T-cell (primary cell): ENCODE data around the gene RAP1GAP. TPM values are rescaled to one million over a fixed set of nuclear protein-coding genes. Genes with fewer than 3 reads are reported as not detected.

Experiments
- ATAC-seq, 4 experiments: fragments of 200-7000 bp in 3 of 4; fragments of 150-1000 bp in 1 of 4; cut with Tn5 transposase; replicated peaks in 1 of 4; 1 replicate in 3 of 4; 2 replicates in 1 of 4; pipeline ENCODE4 v1.10.0; 2021; ENCODE audit warnings: moderate library complexity in 3 of 4, mild to moderate bottlenecking in 2 of 4, moderate number of reproducible peaks in 1 of 4
- CTCF ChIA-PET, 2 donors: fragments of 300-600 bp; sonication (Branson Sonifier 250); formaldehyde crosslinking; loops; one replicate each; lab custom pipeline; 2022; ENCODE audit warnings: antibody characterized with exemption in 2 of 2; lab: Charles Lee
- POLR2A ChIA-PET, 2 donors: fragments of 300-600 bp; sonication (Branson Sonifier 250); formaldehyde crosslinking; loops; one replicate each; lab custom pipeline; 2022; ENCODE audit warnings: antibody characterized with exemption in 2 of 2; lab: Charles Lee
- DNase-seq, 35 experiments: peaks; one replicate each; pipeline versions ENCODE4 v3.0.0 to v3.0.0-alpha.2; 2013 to 2023
- H3K27ac ChIP-seq: one replicate; pipeline ENCODE4 v1.5.1; 2013; ENCODE audit warnings: low read length
- H3K27me3 ChIP-seq, 2 experiments: replicated peaks in 1 of 2; 1 replicate in 1 of 2; 2 replicates in 1 of 2; pipeline versions ENCODE4 v1.6.1 to v1.7.0; 2013; ENCODE audit warnings: low read length in 1 of 2, mixed read lengths in 1 of 2; ENCODE audit not compliant: control insufficient read depth in 2 of 2, insufficient read depth in 2 of 2; ENCODE audit errors: extremely low read depth in 1 of 2
- H3K36me3 ChIP-seq, 2 donors: 1 replicate in 1 of 2; 2 replicates in 1 of 2; pipeline versions ENCODE4 v1.6.1 to v1.7.0; 2013; ENCODE audit warnings: low read length in 1 of 2; ENCODE audit not compliant: control insufficient read depth in 2 of 2, insufficient read depth in 1 of 2; ENCODE audit errors: extremely low read depth in 1 of 2
- H3K4me1 ChIP-seq, 2 experiments: 1 replicate in 1 of 2; 2 replicates in 1 of 2; pipeline versions ENCODE4 v1.6.1 to v1.7.0; 2013; ENCODE audit warnings: low read length in 2 of 2, mixed read lengths in 1 of 2; ENCODE audit not compliant: insufficient read depth in 2 of 2, control insufficient read depth in 1 of 2; ENCODE audit errors: extremely low read depth in 1 of 2
- H3K4me3 ChIP-seq, 2 donors: 1 replicate in 1 of 2; 2 replicates in 1 of 2; pipeline versions ENCODE4 v1.5.1 to v1.7.0; 2013; ENCODE audit warnings: mild to moderate bottlenecking in 2 of 2, low read length in 1 of 2, moderate library complexity in 1 of 2; ENCODE audit not compliant: control insufficient read depth in 1 of 2; ENCODE audit errors: extremely low read depth in 1 of 2
- H3K9me3 ChIP-seq: 2 replicates; pipeline ENCODE4 v1.7.0; 2013
- H3K27ac Mint-ChIP-seq, 2 donors: one replicate each; pipeline ENCODE4 v1.8.0; 2020 to 2021; ENCODE audit warnings: mild to moderate bottlenecking in 2 of 2, mixed read lengths in 2 of 2
- H3K27me3 Mint-ChIP-seq, 2 donors: one replicate each; pipeline ENCODE4 v1.8.0; 2021 to 2022; ENCODE audit warnings: mixed read lengths in 2 of 2
- H3K36me3 Mint-ChIP-seq: one replicate; pipeline ENCODE4 v1.8.0; 2021; ENCODE audit warnings: mixed read lengths
- H3K4me1 Mint-ChIP-seq, 3 donors: one replicate each; pipeline ENCODE4 v1.8.0; 2020 to 2022; ENCODE audit warnings: mixed read lengths in 3 of 3, mild to moderate bottlenecking in 1 of 3
- H3K4me3 Mint-ChIP-seq, 3 donors: one replicate each; pipeline ENCODE4 v1.8.0; 2020 to 2022; ENCODE audit warnings: mild to moderate bottlenecking in 3 of 3, mixed read lengths in 3 of 3, moderate library complexity in 3 of 3
- H3K9me3 Mint-ChIP-seq, 3 donors: one replicate each; pipeline ENCODE4 v1.8.0; 2020 to 2022; ENCODE audit warnings: mixed read lengths in 3 of 3
- WGBS: methylation state at CpG from one replicate; pipeline ENCODE4 v1.1.5; 2013; ENCODE audit warnings: missing lambda C conversion rate; ENCODE audit not compliant: insufficient coverage; 5-methylcytosine and 5-hydroxymethylcytosine counted together
- total RNA-seq, 35 experiments: library from RNA in 6 of 35; stranded (reverse) in 6 of 35; fragments of 120-200 nt in 1 of 35; gene quantifications; one replicate each; pipeline versions ENCODE4 v1.2.1 to v1.2.4 and lab custom pipeline; 2013 to 2026

Gene RAP1GAP
- total RNA-seq, 5 donors from 2014 or later (not counting 1 experiment from before 2014, with no cell fraction given) = 0.18 to 1.0 (median 0.35) TPM

DNA sequence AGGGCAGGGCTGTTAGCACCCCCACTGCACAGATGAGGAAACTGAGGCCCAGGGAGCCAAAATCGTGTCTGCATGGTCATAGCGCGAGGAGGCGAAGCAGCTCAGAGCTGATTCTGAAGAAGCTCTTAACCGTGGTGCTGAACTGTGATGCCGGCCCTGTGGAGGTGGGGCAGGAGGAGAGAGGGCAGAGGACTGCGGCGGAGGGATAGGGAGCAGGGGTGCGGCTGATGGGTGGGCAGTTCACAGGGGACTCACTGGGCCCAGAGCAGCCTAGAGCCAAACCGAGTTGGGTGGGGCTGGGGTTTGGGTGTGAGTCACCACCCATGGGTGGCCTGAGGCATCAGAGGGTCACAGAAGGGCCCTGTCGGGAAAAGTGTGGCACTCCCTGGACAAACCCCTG lies 74.7 kb downstream of the RAP1GAP start:
- ChIA-PET CTCF (no interaction called here), POLR2A (no interaction called here)
- no peaks in the 10 kb centered on the region for H3K9me3 ChIP-seq
- no peak overlapping the region for H3K27ac ChIP-seq
- Mint-ChIP-seq H3K27me3 (peaks cover 3 to 28% of the 10 kb centered on the region in 2 donors), H3K9me3 (no peaks in the 10 kb centered on the region), H3K27ac (no peak overlapping the region), H3K4me3 (no peak overlapping the region), H3K4me1 (peaks cover 0 to 4% (median 3%) of the 10 kb centered on the region in 3 donors), H3K36me3 (no peaks in the 10 kb centered on the region)
- H3K36me3 ChIP-seq = no peaks in the 10 kb centered on the region
- DNase-seq = no peak
- peaks cover 0 to 55% of the 10 kb centered on the region in 2 experiments for H3K27me3 ChIP-seq
- H3K4me3 ChIP-seq = no peak overlapping the region
- no peaks in the 10 kb centered on the region for H3K4me1 ChIP-seq
- 76% methylated on average over 10 of the region's 11 CpGs for WGBS
- ATAC-seq = peak in 1 of 4 experiments; percentile 26

- H3K9me3 ChIP-seq = no peaks in the 10 kb centered on the region
- Mint-ChIP-seq H3K36me3 (no peaks in the 10 kb centered on the region), H3K27ac (no peak overlapping the region), H3K4me1 (peaks cover 0 to 4% (median 3%) of the 10 kb centered on the region in 3 donors), H3K27me3 (peaks cover 9 to 37% of the 10 kb centered on the region in 2 donors), H3K9me3 (no peaks in the 10 kb centered on the region), H3K4me3 (no peak overlapping the region)
- no peaks in the 10 kb centered on the region for H3K36me3 ChIP-seq
- H3K4me1 ChIP-seq = no peaks in the 10 kb centered on the region
- 79% methylated on average over 7 of the region's 8 CpGs for WGBS
- no peak overlapping the region for H3K4me3 ChIP-seq
- H3K27ac ChIP-seq = no peak overlapping the region
- peaks cover 0 to 60% of the 10 kb centered on the region in 2 experiments for H3K27me3 ChIP-seq
- CTCF ChIA-PET = no interaction called here
- no peak for DNase-seq
- POLR2A ChIA-PET = no interaction called here
- no peak for ATAC-seq
These were observed 75.9 kb downstream of the RAP1GAP start for GRCh38 chr1:21593231-21593630.

DNA sequence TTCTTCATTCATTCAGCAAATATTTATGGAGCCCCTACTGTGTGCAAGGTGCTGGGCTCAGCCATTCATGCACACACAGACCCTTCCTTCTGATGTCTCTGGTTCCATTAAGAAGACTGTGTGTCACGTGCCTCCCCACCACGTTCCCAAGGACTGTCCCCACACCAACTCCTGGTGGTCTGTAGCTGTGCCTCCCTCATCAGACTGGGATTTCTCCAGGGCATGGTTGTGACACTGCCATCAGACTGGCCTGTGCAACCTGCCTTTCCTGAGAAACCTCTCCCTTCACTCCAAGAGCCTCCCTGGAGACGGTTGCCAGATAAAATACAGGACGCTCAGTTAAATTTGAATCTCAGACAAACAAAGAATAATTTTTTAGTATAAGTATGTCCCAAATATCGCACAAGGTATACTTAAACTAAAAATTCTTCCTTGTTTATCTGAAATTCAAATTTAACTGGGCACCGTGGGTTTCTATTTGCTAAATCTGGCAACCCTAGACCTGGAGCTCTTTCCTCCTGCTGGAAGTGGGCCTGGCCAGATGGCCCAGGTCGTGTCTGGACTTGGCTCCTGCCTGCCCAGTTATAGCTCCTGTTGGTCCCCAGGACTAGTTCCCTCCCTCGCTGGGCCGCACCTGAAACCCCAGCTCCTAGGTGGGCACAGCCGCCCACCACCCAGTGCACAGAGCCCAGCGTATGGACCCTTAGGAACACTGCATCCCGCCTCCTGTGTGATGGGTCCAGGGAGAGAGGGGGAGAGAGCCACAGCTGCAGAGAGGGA lies 76.9 kb downstream of the RAP1GAP start:
- Histone ChIP-seq H3K4me3 (no peak overlapping the region), H3K27ac (no peak overlapping the region), H3K9me3 (no peaks in the 10 kb centered on the region), H3K27me3 (peaks cover 0 to 66% of the 10 kb centered on the region in 2 experiments), H3K36me3 (no peaks in the 10 kb centered on the region), H3K4me1 (no peaks in the 10 kb centered on the region)
- H3K27ac Mint-ChIP-seq = no peak overlapping the region
- peaks cover 0 to 4% (median 3%) of the 10 kb centered on the region in 3 donors for H3K4me1 Mint-ChIP-seq
- ATAC-seq (no peak), DNase-seq (no peak)
- no peaks in the 10 kb centered on the region for H3K36me3 Mint-ChIP-seq
- CTCF ChIA-PET = no interaction called here
- POLR2A ChIA-PET = no interaction called here
- no peaks in the 10 kb centered on the region for H3K9me3 Mint-ChIP-seq
- 76% methylated on average over 8 of the region's 12 CpGs for WGBS
- H3K4me3 Mint-ChIP-seq = no peak overlapping the region
- peaks cover 13 to 41% of the 10 kb centered on the region in 2 donors for H3K27me3 Mint-ChIP-seq

GRCh38 chr1:21590934-21591333 lies 78.2 kb downstream of the RAP1GAP start:
- ChIA-PET POLR2A (no interaction called here), CTCF (no interaction called here)
- Histone ChIP-seq H3K9me3 (no peaks in the 10 kb centered on the region), H3K4me3 (no peak overlapping the region), H3K27me3 (peaks cover 0 to 65% of the 10 kb centered on the region in 2 experiments), H3K4me1 (no peaks in the 10 kb centered on the region), H3K27ac (no peak overlapping the region), H3K36me3 (no peaks in the 10 kb centered on the region)
- Mint-ChIP-seq H3K9me3 (no peaks in the 10 kb centered on the region), H3K4me3 (no peak overlapping the region), H3K36me3 (no peaks in the 10 kb centered on the region), H3K4me1 (peaks cover 0 to 4% (median 3%) of the 10 kb centered on the region in 3 donors), H3K27ac (no peak overlapping the region), H3K27me3 (peaks cover 13 to 42% of the 10 kb centered on the region in 2 donors)
- no peak for ATAC-seq
- 61% methylated on average over 11 of the region's 13 CpGs for WGBS
- no peak for DNase-seq

DNA sequence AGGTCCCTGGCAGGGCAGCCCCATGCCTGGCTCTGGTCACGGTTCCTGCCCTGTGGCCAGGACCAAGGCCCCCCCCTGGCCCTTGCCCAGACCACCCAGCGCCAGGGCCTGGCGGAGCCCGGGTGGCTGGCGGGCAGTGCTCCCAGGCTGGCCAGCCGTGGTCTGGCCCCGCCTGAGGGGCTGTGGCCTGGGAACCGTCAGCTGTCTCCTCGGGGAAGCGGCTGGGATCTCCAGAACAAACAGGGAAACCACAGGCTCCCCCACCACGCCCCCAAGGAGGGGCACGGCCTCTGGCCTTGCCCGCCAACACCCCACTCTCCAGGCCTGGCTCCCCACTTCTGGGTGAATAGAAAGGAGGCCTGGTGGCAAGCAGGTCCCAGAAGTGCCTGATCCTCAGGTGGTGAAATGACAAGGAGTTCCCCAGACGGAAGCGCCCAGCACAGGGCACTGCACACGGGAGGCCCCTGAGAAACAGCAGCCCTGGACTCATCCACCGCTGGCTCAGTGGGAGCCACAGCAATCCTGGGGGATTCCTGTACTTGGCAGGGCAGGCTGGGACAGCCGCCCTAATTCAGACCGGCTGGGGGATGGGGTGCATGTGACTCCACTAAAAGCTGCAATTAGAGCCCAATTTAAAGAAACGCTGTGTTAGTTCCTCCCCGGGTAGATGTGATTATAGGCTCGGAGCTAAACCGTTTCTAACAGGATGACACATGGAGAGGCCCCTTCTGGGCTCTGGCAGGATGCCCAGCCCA lies 78.9 kb downstream of the RAP1GAP start:
- H3K4me1 ChIP-seq = no peaks in the 10 kb centered on the region
- WGBS = 35% methylated on average over 16 of the region's 23 CpGs
- H3K36me3 ChIP-seq = no peaks in the 10 kb centered on the region
- no peak overlapping the region for H3K4me3 ChIP-seq
- CTCF ChIA-PET = no interaction called here
- H3K9me3 ChIP-seq = no peaks in the 10 kb centered on the region
- DNase-seq (no peak), ATAC-seq (no peak)
- Mint-ChIP-seq H3K4me3 (no peak overlapping the region), H3K9me3 (no peaks in the 10 kb centered on the region), H3K27me3 (peaks cover 13 to 37% of the 10 kb centered on the region in 2 donors), H3K4me1 (peaks cover 0 to 4% (median 3%) of the 10 kb centered on the region in 3 donors), H3K27ac (no peak overlapping the region), H3K36me3 (no peaks in the 10 kb centered on the region)
- peaks cover 0 to 62% of the 10 kb centered on the region in 2 experiments for H3K27me3 ChIP-seq
- POLR2A ChIA-PET = no interaction called here
- H3K27ac ChIP-seq = no peak overlapping the region

GRCh38 chr1:21589618-21590017 lies 79.5 kb downstream of the RAP1GAP start:
- H3K9me3 Mint-ChIP-seq = no peaks in the 10 kb centered on the region

More at GRCh38 chr1:21589618-21590017, 79.5 kb downstream of the RAP1GAP start:
- Histone ChIP-seq H3K4me3 (no peak overlapping the region), H3K9me3 (no peaks in the 10 kb centered on the region), H3K27me3 (peaks cover 0 to 64% of the 10 kb centered on the region in 2 experiments), H3K27ac (no peak overlapping the region), H3K36me3 (no peaks in the 10 kb centered on the region), H3K4me1 (no peaks in the 10 kb centered on the region)
- H3K27me3 Mint-ChIP-seq = peaks cover 16 to 39% of the 10 kb centered on the region in 2 donors
- no peak overlapping the region for H3K4me3 Mint-ChIP-seq
- DNase-seq (no peak), ATAC-seq (no peak)
- no peaks in the 10 kb centered on the region for H3K36me3 Mint-ChIP-seq
- H3K27ac Mint-ChIP-seq = no peak overlapping the region
- peaks cover 0 to 4% (median 3%) of the 10 kb centered on the region in 3 donors for H3K4me1 Mint-ChIP-seq
- ChIA-PET CTCF (no interaction called here), POLR2A (no interaction called here)
- 71% methylated on average over 1 of the region's 5 CpGs for WGBS
